Measurements from ENCODE around the gene RRP8. TPM values are rescaled to one million over a fixed set of nuclear protein-coding genes. Genes with fewer than 3 reads are reported as not detected.

RRP8 gene
- total and polyA plus RNA-seq, 2 of the 8 experiments (the other 6 are each of a cell fraction or from before 2014, with no cell fraction given) = 4.2 to 14.9 TPM

- Histone ChIP-seq H4K91ac (replicated peaks; ENCODE audit: insufficient read length, low read length) (no peak overlapping the region), H3K79me2 (ENCODE audit: control insufficient read depth in 1 of 2, insufficient read depth in 2 of 2, low read length in 2 of 2) (peaks cover 3 to 31% of the 10 kb centered on the region in 2 experiments), H3K56ac (replicated peaks; ENCODE audit: insufficient read length, low read depth, low read length) (no peak overlapping the region), H3K9me3 (ENCODE audit: insufficient read depth in 2 of 2, low read depth in 1 of 2, low read length in 1 of 2) (no peaks in the 10 kb centered on the region), H2BK12ac (ENCODE audit: low read depth, low read length) (no peak overlapping the region), H2AFZ (ENCODE audit: low read length) (no peak overlapping the region), H3K79me1 (ENCODE audit: low read depth, low read length) (peaks cover 7% of the 10 kb centered on the region), H3K4me3 (ENCODE audit: extremely low read depth in 1 of 4, insufficient read depth in 2 of 4, low read depth in 3 of 4, low read length in 4 of 4) (no peak overlapping the region), H3K27me3 (replicated peaks in 1 of 4; ENCODE audit: control insufficient read depth in 3 of 4, extremely low read depth in 1 of 4, insufficient read depth in 3 of 4, low read length in 3 of 4) (no peaks in the 10 kb centered on the region), H3K23me2 (ENCODE audit: low read depth, low read length) (peaks cover 16% of the 10 kb centered on the region), H3K36me3 (ENCODE audit: control insufficient read depth in 2 of 4, insufficient read depth in 4 of 4, low read length in 3 of 4) (peaks cover 3 to 19% (median 9%) of the 10 kb centered on the region in 4 experiments; a peak in 7 of 8 replicates), H3K18ac (ENCODE audit: extremely low read depth, low read length) (no peak overlapping the region), H4K20me1 (replicated peaks in 1 of 2; ENCODE audit: control insufficient read depth in 1 of 2, insufficient read depth in 2 of 2, low read length in 2 of 2) (peaks cover 0 to 10% of the 10 kb centered on the region in 2 experiments), H3K14ac (ENCODE audit: insufficient read length) (no peak overlapping the region), H3K23ac (ENCODE audit: insufficient read length) (no peak overlapping the region), H3K4me2 (ENCODE audit: insufficient read depth in 1 of 2, low read depth in 2 of 2, low read length in 2 of 2) (no peak overlapping the region; a peak in 1 of 4 replicates), H3K27ac (ENCODE audit: low read depth, low read length) (no peak overlapping the region), H3K9ac (replicated peaks in 1 of 4; ENCODE audit: extremely low read depth in 1 of 4, low read depth in 3 of 4, low read length in 3 of 4) (no peak overlapping the region; a peak in 1 of 7 replicates), H3K4me1 (replicated peaks in 1 of 4; ENCODE audit: control insufficient read depth in 3 of 4, insufficient read depth in 4 of 4, low read length in 3 of 4) (peaks cover 0 to 9% (median 3%) of the 10 kb centered on the region in 4 experiments; a peak in 4 of 7 replicates), H3K4ac (replicated peaks; ENCODE audit: insufficient read length, low read depth, low read length) (no peak overlapping the region), H2BK15ac (ENCODE audit: low read length) (no peak overlapping the region), H2AK5ac (ENCODE audit: low read depth, low read length) (no peak overlapping the region), H2BK20ac (ENCODE audit: low read length) (no peak overlapping the region), H4K8ac (ENCODE audit: extremely low read depth, insufficient read depth, low read length) (no peak overlapping the region), H2BK5ac (ENCODE audit: low read depth, low read length) (no peak overlapping the region), H4K5ac (ENCODE audit: insufficient read length, low read depth, low read length) (no peak overlapping the region), H2BK120ac (replicated peaks; ENCODE audit: low read depth, low read length) (no peak overlapping the region)
- ChIA-PET POLR2A (ENCODE audit: partially characterized antibody) (no interaction called here), CTCF (ENCODE audit: partially characterized antibody) (no interaction called here)
- WGBS, 2 experiments (ENCODE audit: extremely low coverage in 1 of 2, insufficient coverage in 1 of 2, insufficient read length in 1 of 2, insufficient replicate concordance in 2 of 2, low coverage in 1 of 2, low lambda C conversion rate in 2 of 2, missing lambda C conversion rate in 1 of 2) = 96% methylated on average over 13 of the region's 13 CpGs; no CpG with 5 or more reads in 1 of the 2 experiments
- DNase-seq (ENCODE audit: low read depth in 1 of 2, low spot score in 2 of 2) (peak in 1 of 2 experiments; percentile 23), FAIRE-seq (no peak)
- TF ChIP-seq TEAD4 (IDR thresholded peaks at IDR 0.05; ENCODE audit: low read depth, low read length) (no peak), ZNF274 (IDR thresholded peaks at IDR 0.05; ENCODE audit: borderline replicate concordance, extremely low read depth, low read length) (no peak), RXRA (IDR thresholded peaks at IDR 0.05; ENCODE audit: insufficient read depth, low read depth, low read length) (no peak), CTCF (IDR thresholded peaks at IDR 0.05; ENCODE audit: control extremely low read depth in 1 of 3, insufficient read depth in 1 of 3, low read depth in 1 of 3, low read length in 3 of 3) (no peak), SAP30 (IDR thresholded peaks at IDR 0.05; ENCODE audit: insufficient read depth, insufficient replicate concordance, low read length) (no peak), SIRT6 (IDR thresholded peaks at IDR 0.05; ENCODE audit: low read length) (no peak), RAD21 (IDR thresholded peaks at IDR 0.05 in 1 of 2, conservative IDR thresholded peaks at IDR 0.05 in 1 of 2; ENCODE audit: low read depth in 2 of 2, low read length in 2 of 2) (no peak), CBX5 (IDR thresholded peaks at IDR 0.05; ENCODE audit: low read depth, low read length) (no peak), EZH2 (IDR thresholded peaks at IDR 0.05; ENCODE audit: low read depth, low read length, severe bottlenecking) (no peak), MAX (IDR thresholded peaks at IDR 0.05) (no peak)
These were observed 2.4 kb downstream of the RRP8 start for GRCh38 chr11:6601041-6601461.
